Measurements from ENCODE around the gene CNKSR2.

GRCh38 chrX:21427086-21427485, 52.9 kb downstream of the CNKSR2 start:
- no peak for TF ChIP-seq CTCF (conservative IDR thresholded peaks at IDR 0.05 in 1 of 2, IDR thresholded peaks at IDR 0.05 in 1 of 2; ENCODE audit: extremely low read depth in 1 of 2, insufficient read depth in 1 of 2, low read depth in 1 of 2, low read length in 2 of 2)
- TF ChIP-seq EZH2 (IDR thresholded peaks at IDR 0.05; ENCODE audit: borderline replicate concordance, low read length) = no peak

All from mammary epithelial cell (primary cell).